K562 (cell line): Measurements from ENCODE around the gene FARP1. TPM values are rescaled to one million over a fixed set of nuclear protein-coding genes. Genes with fewer than 3 reads are reported as not detected.

Source experiments
- ATAC-seq: fragments of 200-7000 bp; cut with Tn5 transposase; 3 replicates; pipeline ENCODE4 v1.9.1; 2020; ENCODE audit warnings: moderate library complexity
- BruUV-seq: library from RNA; stranded (reverse); fragments of 400-500 nt; replicated peaks from 2 replicates; lab custom pipeline; 2021; lab: Mats Ljungman, UMichigan
- CTCF ChIA-PET: fragments of 300-600 bp; formaldehyde crosslinking; extraction: SDS; loops from one replicate; lab custom pipeline; 2021; ENCODE audit warnings: low intra/inter-chr PET ratio; lab: Yijun Ruan, JAX
- POLR2A ChIA-PET: fragments of 300-600, 350-650 bp; sonication (Branson Sonifier 250); formaldehyde crosslinking; extraction: SDS; loops from one replicate; lab custom pipeline; 2021; ENCODE audit warnings: antibody characterized with exemption, inconsistent platforms; lab: Yijun Ruan, JAX
- DNase-seq, 4 experiments: peaks; one replicate each; pipeline versions ENCODE4 v3.0.0 to v3.0.0-alpha.2; 2011 to 2018; ENCODE audit warnings: low spot score in 3 of 4, mixed read lengths in 3 of 4; ENCODE audit errors: extremely low read depth in 1 of 4
- FAIRE-seq: peaks from 2 replicates; lab custom pipeline; 2011; peaks lifted over from hg19 to GRCh38; lab: Jason Lieb, UNC
- H2AFZ ChIP-seq: 2 replicates; pipeline ENCODE4 v1.6.0; 2011; ENCODE audit warnings: low read depth, low read length, control low read depth, inconsistent platforms
- H3K27ac ChIP-seq: fragments of 200-600 bp; 3 replicates; pipeline ENCODE4 v1.8.0; 2011; ENCODE audit warnings: low read depth, mild to moderate bottlenecking, control low read depth, inconsistent platforms, low read length, moderate library complexity, mixed read lengths; ENCODE audit errors: extremely low read depth
- H3K27me3 ChIP-seq, 2 experiments: fragments of 300-600 bp in 1 of 2; 2 replicates in 1 of 2; 3 replicates in 1 of 2; pipeline versions ENCODE4 v1.6.0 to v1.8.0; 2011; ENCODE audit warnings: inconsistent platforms in 2 of 2, low read length in 2 of 2, mild to moderate bottlenecking in 1 of 2, mixed read lengths in 1 of 2, moderate library complexity in 1 of 2; ENCODE audit not compliant: control insufficient read depth in 2 of 2, insufficient read depth in 2 of 2
- H3K36me3 ChIP-seq: fragments of 300-600 bp; 3 replicates; pipeline ENCODE4 v1.8.0; 2011; ENCODE audit warnings: mild to moderate bottlenecking, low read length, inconsistent platforms; ENCODE audit not compliant: control insufficient read depth, insufficient read depth
- H3K4me1 ChIP-seq, 2 experiments: fragments of 200-600 bp in 1 of 2; replicated peaks in 1 of 2; 2 replicates in 1 of 2; 3 replicates in 1 of 2; pipeline versions ENCODE4 v1.5.1 to v1.8.0; 2011; ENCODE audit warnings: inconsistent platforms in 2 of 2, low read length in 2 of 2, mild to moderate bottlenecking in 1 of 2, mixed read lengths in 1 of 2, moderate library complexity in 1 of 2; ENCODE audit not compliant: control insufficient read depth in 2 of 2, insufficient read depth in 2 of 2
- H3K4me2 ChIP-seq: 2 replicates; pipeline ENCODE4 v1.6.1; 2011; ENCODE audit warnings: low read length, control low read depth, inconsistent platforms, mixed read lengths; ENCODE audit not compliant: insufficient read depth
- H3K4me3 ChIP-seq: fragments of 200-600 bp; sonication (generic), shearing (Covaris generic); 2 replicates; pipeline ENCODE4 v1.5.1; 2016; ENCODE audit warnings: control low read depth, inconsistent platforms
- H3K79me2 ChIP-seq: fragments of 200-600 bp; 3 replicates; pipeline ENCODE4 v1.8.0; 2011; ENCODE audit warnings: low read length, inconsistent platforms; ENCODE audit not compliant: control insufficient read depth, insufficient read depth
- H3K9ac ChIP-seq, 2 experiments: 2 replicates each; pipeline versions ENCODE4 v1.6.0 to v1.6.1; 2011; ENCODE audit warnings: low read depth in 2 of 2, low read length in 2 of 2, control low read depth in 1 of 2, inconsistent platforms in 1 of 2, mild to moderate bottlenecking in 1 of 2, mixed read lengths in 1 of 2; ENCODE audit not compliant: insufficient read depth in 1 of 2
- H3K9me1 ChIP-seq: one replicate; pipeline ENCODE4 v1.6.0; 2011; ENCODE audit warnings: inconsistent platforms, mild to moderate bottlenecking, low read length, moderate library complexity; ENCODE audit not compliant: control insufficient read depth, insufficient read depth
- H3K9me3 ChIP-seq: replicated peaks from 2 replicates; pipeline ENCODE4 v1.5.1; 2011; ENCODE audit warnings: low read depth, low read length, inconsistent platforms; ENCODE audit not compliant: control insufficient read depth, insufficient read depth
- H4K20me1 ChIP-seq: replicated peaks from 2 replicates; pipeline ENCODE4 v1.6.1; 2011; ENCODE audit warnings: low read length, inconsistent platforms, mixed read lengths; ENCODE audit not compliant: control insufficient read depth, insufficient read depth
- ARID4B ChIP-seq: sonication (generic); formaldehyde crosslinking; IDR thresholded peaks from 2 replicates; pipeline ENCODE4 v1.8.0; 2022; ENCODE audit warnings: mild to moderate bottlenecking, missing genetic modification reagents
- C11orf30 ChIP-seq: fragments of 450-650 bp; IDR thresholded peaks from 2 replicates; pipeline ENCODE4 v1.6.1; 2016; ENCODE audit warnings: low read depth, mild to moderate bottlenecking
- CCNT2 ChIP-seq: IDR thresholded peaks from 2 replicates; pipeline ENCODE4 v1.6.1; 2011; ENCODE audit warnings: borderline replicate concordance, low read depth, mild to moderate bottlenecking, moderate library complexity, mixed read lengths, low read length; ENCODE audit not compliant: insufficient read length; ENCODE audit errors: extremely low read depth
- CSDE1 ChIP-seq, 2 experiments: fragments of 450-650 bp; IDR thresholded peaks; 2 replicates each; pipeline ENCODE4 v1.6.1; 2016; ENCODE audit warnings: mild to moderate bottlenecking in 1 of 2
- EP300 ChIP-seq: IDR thresholded peaks from 2 replicates; pipeline ENCODE4 v1.6.1; 2012; ENCODE audit warnings: low read length, improper control_type of control experiment
- FOS ChIP-seq: IDR thresholded peaks from 3 replicates; pipeline ENCODE4 v1.6.1; 2011; ENCODE audit not compliant: insufficient read length; ENCODE audit errors: extremely low read depth
- HEY1 ChIP-seq: fragments of 250-450 bp; sonication (Bioruptor Pico); IDR thresholded peaks from 2 replicates; pipeline ENCODE4 v1.5.0; 2020; ENCODE audit warnings: mild to moderate bottlenecking, moderate library complexity, borderline replicate concordance
- RBM17 ChIP-seq: fragments of 200-400 bp; formaldehyde crosslinking; IDR thresholded peaks from 2 replicates; pipeline ENCODE4 v1.6.1; 2017; ENCODE audit warnings: low read depth, mild to moderate bottlenecking, low read length, borderline replicate concordance
- SNIP1 ChIP-seq: fragments of 450-650 bp; IDR thresholded peaks from 2 replicates; pipeline ENCODE4 v1.7.1; 2017; ENCODE audit warnings: low read depth, mild to moderate bottlenecking
- ZEB2 ChIP-seq: fragments of 450-650 bp; IDR thresholded peaks from 2 replicates; pipeline ENCODE4 v1.6.1; 2016
- WGBS: fragments of 100-300 bp; shearing (Covaris generic); methylation state at CpG from one replicate; pipeline ENCODE4 v1.1.6; 2016; ENCODE audit warnings: low coverage, mixed read lengths; ENCODE audit not compliant: insufficient coverage; ENCODE audit errors: missing lambda C conversion rate; 5-methylcytosine and 5-hydroxymethylcytosine counted together
- in situ Hi-C: fragments of 300-500 bp; cut with MboI; formaldehyde crosslinking; loops from 4 replicates; pipeline ENCODE4 v1.15.0; 2018; ENCODE audit warnings: inconsistent platforms, mixed read lengths
- intact Hi-C: fragments of 100-400 bp; cut with micrococcal nuclease; formaldehyde crosslinking; loops from 2 replicates; pipeline ENCODE4 v1.14.2; 2022
- polyA plus RNA-seq, 8 experiments: library from polyadenylated mRNA; depleted of rRNA in 4 of 8; stranded (reverse) in 5 of 8; unstranded in 3 of 8; fragments of >200 nt; fragmentation: Nextera tagmentation in 2 of 8; fragmentation: Illumina TruSeq in 1 of 8; extraction: Ambion mirVana in 2 of 8; extraction: Trizol in 1 of 8; gene quantifications; 2 replicates each; pipeline versions ENCODE4 v1.2.1 to v1.2.3, GENCODE V29; 2011 to 2014; ENCODE audit warnings: inconsistent platforms in 1 of 8, missing spikeins in 1 of 8
- total RNA-seq, 7 experiments: library from RNA; depleted of rRNA in 6 of 7; stranded (reverse); fragments of >200 nt in 6 of 7; fragmentation: Illumina TruSeq in 2 of 7; extraction: Trizol in 2 of 7; gene quantifications; 2 replicates each; pipeline versions ENCODE4 v1.2.1 to v1.2.3, GENCODE V29; 2011 to 2021; ENCODE audit warnings: low replicate concordance in 1 of 7
- TF ChIP-seq, protein P1 (sequence below): fragments of 450-650 bp; IDR thresholded peaks from one replicate; pipeline ENCODE4 v1.6.1; 2018; ENCODE audit warnings: mild to moderate bottlenecking, moderate library complexity; ENCODE audit not compliant: partially characterized antibody

Gene FARP1
- total and polyA plus RNA-seq, 9 of the 15 experiments (the other 6 are each of a cell fraction or from before 2014, with no cell fraction given): 0.03 to 0.29 (median 0.05) TPM; not detected in 3

DNA sequence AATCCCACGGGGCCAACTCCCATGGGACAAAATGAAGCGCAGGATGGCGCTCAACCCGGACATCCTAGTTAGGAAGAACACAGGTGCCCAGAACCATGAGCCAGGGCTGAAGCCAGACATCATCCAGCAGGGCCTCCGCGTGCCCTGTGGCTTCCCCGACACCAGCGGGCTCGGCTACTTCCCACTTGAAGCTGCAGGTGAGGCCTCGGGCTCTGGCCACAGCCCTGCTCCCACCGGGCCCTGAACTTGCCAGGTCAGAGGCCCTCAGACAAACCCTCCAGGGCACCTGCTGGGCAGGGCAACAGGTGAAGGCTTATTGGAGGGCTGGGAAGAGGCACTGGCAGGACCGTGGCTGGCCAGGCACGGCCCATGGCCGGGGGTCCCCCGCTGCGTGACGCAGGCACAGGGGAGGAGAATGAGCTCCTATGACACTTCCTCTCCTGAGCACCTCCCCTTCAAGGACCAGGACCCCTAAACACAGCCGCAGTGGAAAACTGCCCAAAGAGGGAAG lies 316.3 kb downstream of the FARP1 start:
- H3K9ac ChIP-seq: no peak overlapping the region; a peak in 1 of 4 replicates
- peaks cover 47% of the 10 kb centered on the region; the same call in 2 of the 3 replicates for H3K36me3 ChIP-seq
- intact Hi-C loops: no loop called here
- H2AFZ ChIP-seq: no peak overlapping the region
- TF ChIP-seq SNIP1 (no peak), C11orf30 (no peak), HEY1 (CRISPR knock-in tag) (no peak), ZEB2 (no peak), ARID4B (CRISPR knock-in tag) (no peak), FOS (no peak), CCNT2 (no peak), CSDE1 (IDR thresholded peaks at IDR 0.05) (no peak), EP300 (no peak), RBM17 (no peak)
- TF ChIP-seq, protein P1, sequence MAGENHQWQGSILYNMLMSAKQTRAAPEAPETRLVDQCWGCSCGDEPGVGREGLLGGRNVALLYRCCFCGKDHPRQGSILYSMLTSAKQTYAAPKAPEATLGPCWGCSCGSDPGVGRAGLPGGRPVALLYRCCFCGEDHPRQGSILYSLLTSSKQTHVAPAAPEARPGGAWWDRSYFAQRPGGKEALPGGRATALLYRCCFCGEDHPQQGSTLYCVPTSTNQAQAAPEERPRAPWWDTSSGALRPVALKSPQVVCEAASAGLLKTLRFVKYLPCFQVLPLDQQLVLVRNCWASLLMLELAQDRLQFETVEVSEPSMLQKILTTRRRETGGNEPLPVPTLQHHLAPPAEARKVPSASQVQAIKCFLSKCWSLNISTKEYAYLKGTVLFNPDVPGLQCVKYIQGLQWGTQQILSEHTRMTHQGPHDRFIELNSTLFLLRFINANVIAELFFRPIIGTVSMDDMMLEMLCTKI: no peak
- TF ChIP-seq, all 486 proteins: peak for 0
- no peak for FAIRE-seq
- DNase-seq: no peak
- ATAC-seq: no peak
- Histone ChIP-seq H3K9me3 (no peaks in the 10 kb centered on the region), H3K4me1 (no peaks in the 10 kb centered on the region), H3K4me3 (no peak overlapping the region), H3K27me3 (no peaks in the 10 kb centered on the region), H3K9me1 (no peaks in the 10 kb centered on the region), H3K79me2 (no peaks in the 10 kb centered on the region), H3K4me2 (no peak overlapping the region), H4K20me1 (no peaks in the 10 kb centered on the region), H3K27ac (no peak overlapping the region)
- 98% methylated on average over 9 of the region's 18 CpGs for WGBS
- BruUV-seq: no TSS peak
- ChIA-PET POLR2A (no interaction called here), CTCF (no interaction called here)
- in situ Hi-C loops: no loop called here
